Activated CD8-positive, alpha-beta memory T cell treated with anti-CD3 and anti-CD28 coated beads, Interleukin-2, amount 50 U/mL, for 48 hours (primary cell): ENCODE results near the gene ACOT2.

Source experiments
- DNase-seq: peaks from one replicate; pipeline ENCODE4 v3.0.0-alpha.2; 2020

Gene ACOT2

GRCh38 chr14:73620268-73620667 is 51.3 kb downstream of the ACOT2 start:
- no peak for DNase-seq

- no peak for DNase-seq
These were observed 54.6 kb downstream of the ACOT2 start for GRCh38 chr14:73623504-73624054.
